SK-N-SH treated with all-trans-retinoic acid at 6 μM for 48 hours (cell line): ENCODE data around the gene GK.

Source experiments
- ARNTL ChIP-seq: fragments of 450-650 bp; formaldehyde crosslinking; IDR thresholded peaks from 2 replicates; pipeline ENCODE4 v1.5.0; 2020; ENCODE audit warnings: low read depth, mild to moderate bottlenecking, moderate library complexity, borderline replicate concordance
- BACH2 ChIP-seq: fragments of 250-450 bp; sonication (Bioruptor Pico); IDR thresholded peaks from 2 replicates; pipeline ENCODE4 v1.9.0; 2021; ENCODE audit warnings: mild to moderate bottlenecking, borderline replicate concordance
- CSDC2 ChIP-seq: fragments of 250-450 bp; sonication (Bioruptor Pico); IDR thresholded peaks from 2 replicates; pipeline ENCODE4 v1.5.0; 2020; ENCODE audit warnings: mild to moderate bottlenecking, moderate library complexity
- ESRRG ChIP-seq: fragments of 250-450 bp; sonication (Bioruptor Pico); IDR thresholded peaks from 2 replicates; pipeline ENCODE4 v1.6.1; 2021; ENCODE audit warnings: mild to moderate bottlenecking
- ISL1 ChIP-seq: fragments of 250-450 bp; sonication (Bioruptor Pico); IDR thresholded peaks from 2 replicates; pipeline ENCODE4 v2.1.2; 2022; ENCODE audit warnings: mild to moderate bottlenecking, moderate library complexity
- PATZ1 ChIP-seq: fragments of 250-450 bp; sonication (Bioruptor Pico); IDR thresholded peaks from 2 replicates; pipeline ENCODE4 v1.8.0; 2020; ENCODE audit warnings: mild to moderate bottlenecking, moderate library complexity, borderline replicate concordance
- PPARA ChIP-seq: fragments of 250-450 bp; sonication (Bioruptor Pico); IDR thresholded peaks from 2 replicates; pipeline ENCODE4 v1.5.0; 2020; ENCODE audit warnings: mild to moderate bottlenecking, borderline replicate concordance
- SNAI2 ChIP-seq: fragments of 250-450 bp; sonication (Bioruptor Pico); IDR thresholded peaks from 2 replicates; pipeline ENCODE4 v1.5.0; 2020; ENCODE audit warnings: mild to moderate bottlenecking, moderate library complexity
- TCF4 ChIP-seq: fragments of 250-450 bp; sonication (Bioruptor Pico); IDR thresholded peaks from 2 replicates; pipeline ENCODE4 v1.8.0; 2021; ENCODE audit warnings: mild to moderate bottlenecking, moderate library complexity, borderline replicate concordance
- TOX ChIP-seq: fragments of 250-450 bp; sonication (Bioruptor Pico); IDR thresholded peaks from 2 replicates; pipeline ENCODE4 v1.8.0; 2021; ENCODE audit warnings: mild to moderate bottlenecking, moderate library complexity, borderline replicate concordance
- ZFP3 ChIP-seq: fragments of 250-450 bp; sonication (Bioruptor Pico); IDR thresholded peaks from 2 replicates; pipeline ENCODE4 v1.5.0; 2020; ENCODE audit warnings: mild to moderate bottlenecking, moderate library complexity
- TF ChIP-seq, protein P1 (sequence below): fragments of 250-450 bp; sonication (Bioruptor Pico); IDR thresholded peaks from 2 replicates; pipeline ENCODE4 v1.5.1; 2020; ENCODE audit warnings: low read depth, mild to moderate bottlenecking, moderate library complexity
- TF ChIP-seq, protein P2 (sequence below): fragments of 250-450 bp; sonication (Bioruptor Pico); IDR thresholded peaks from 2 replicates; pipeline ENCODE4 v1.5.0; 2020; ENCODE audit warnings: mild to moderate bottlenecking, moderate library complexity

DNA sequence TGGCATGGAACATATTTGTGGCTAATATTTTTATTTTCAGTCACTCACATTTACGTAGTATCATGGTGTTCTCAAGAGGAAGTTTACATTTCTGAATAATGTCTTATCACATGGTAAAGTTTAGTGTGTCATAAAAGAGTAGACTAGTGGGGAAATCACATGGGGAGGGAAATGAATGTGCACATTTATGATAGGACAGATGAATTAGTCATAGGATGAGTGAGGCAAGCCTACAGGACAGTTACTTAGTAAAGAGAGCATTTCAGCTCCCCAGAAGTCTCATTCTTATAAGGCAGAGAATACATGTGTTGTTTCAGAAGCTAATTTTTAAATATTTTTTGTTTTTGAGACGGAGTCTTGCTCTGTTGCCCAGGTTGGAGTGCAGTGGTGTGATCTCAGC lies 6.2 kb downstream of the GK start:
- TF ChIP-seq BACH2 (CRISPR knock-in tag): no peak
- TF ChIP-seq, protein P1, sequence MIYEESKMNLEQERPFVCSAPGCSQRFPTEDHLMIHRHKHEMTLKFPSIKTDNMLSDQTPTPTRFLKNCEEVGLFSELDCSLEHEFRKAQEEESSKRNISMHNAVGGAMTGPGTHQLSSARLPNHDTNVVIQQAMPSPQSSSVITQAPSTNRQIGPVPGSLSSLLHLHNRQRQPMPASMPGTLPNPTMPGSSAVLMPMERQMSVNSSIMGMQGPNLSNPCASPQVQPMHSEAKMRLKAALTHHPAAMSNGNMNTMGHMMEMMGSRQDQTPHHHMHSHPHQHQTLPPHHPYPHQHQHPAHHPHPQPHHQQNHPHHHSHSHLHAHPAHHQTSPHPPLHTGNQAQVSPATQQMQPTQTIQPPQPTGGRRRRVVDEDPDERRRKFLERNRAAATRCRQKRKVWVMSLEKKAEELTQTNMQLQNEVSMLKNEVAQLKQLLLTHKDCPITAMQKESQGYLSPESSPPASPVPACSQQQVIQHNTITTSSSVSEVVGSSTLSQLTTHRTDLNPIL: no peak
- TF ChIP-seq ISL1 (CRISPR knock-in tag): no peak
- TF ChIP-seq CSDC2 (CRISPR knock-in tag): no peak
- TF ChIP-seq, protein P2, sequence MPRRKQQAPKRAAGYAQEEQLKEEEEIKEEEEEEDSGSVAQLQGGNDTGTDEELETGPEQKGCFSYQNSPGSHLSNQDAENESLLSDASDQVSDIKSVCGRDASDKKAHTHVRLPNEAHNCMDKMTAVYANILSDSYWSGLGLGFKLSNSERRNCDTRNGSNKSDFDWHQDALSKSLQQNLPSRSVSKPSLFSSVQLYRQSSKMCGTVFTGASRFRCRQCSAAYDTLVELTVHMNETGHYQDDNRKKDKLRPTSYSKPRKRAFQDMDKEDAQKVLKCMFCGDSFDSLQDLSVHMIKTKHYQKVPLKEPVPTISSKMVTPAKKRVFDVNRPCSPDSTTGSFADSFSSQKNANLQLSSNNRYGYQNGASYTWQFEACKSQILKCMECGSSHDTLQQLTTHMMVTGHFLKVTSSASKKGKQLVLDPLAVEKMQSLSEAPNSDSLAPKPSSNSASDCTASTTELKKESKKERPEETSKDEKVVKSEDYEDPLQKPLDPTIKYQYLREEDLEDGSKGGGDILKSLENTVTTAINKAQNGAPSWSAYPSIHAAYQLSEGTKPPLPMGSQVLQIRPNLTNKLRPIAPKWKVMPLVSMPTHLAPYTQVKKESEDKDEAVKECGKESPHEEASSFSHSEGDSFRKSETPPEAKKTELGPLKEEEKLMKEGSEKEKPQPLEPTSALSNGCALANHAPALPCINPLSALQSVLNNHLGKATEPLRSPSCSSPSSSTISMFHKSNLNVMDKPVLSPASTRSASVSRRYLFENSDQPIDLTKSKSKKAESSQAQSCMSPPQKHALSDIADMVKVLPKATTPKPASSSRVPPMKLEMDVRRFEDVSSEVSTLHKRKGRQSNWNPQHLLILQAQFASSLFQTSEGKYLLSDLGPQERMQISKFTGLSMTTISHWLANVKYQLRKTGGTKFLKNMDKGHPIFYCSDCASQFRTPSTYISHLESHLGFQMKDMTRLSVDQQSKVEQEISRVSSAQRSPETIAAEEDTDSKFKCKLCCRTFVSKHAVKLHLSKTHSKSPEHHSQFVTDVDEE (CRISPR knock-in tag): no peak
- TF ChIP-seq SNAI2 (CRISPR knock-in tag): no peak
- TF ChIP-seq ARNTL (CRISPR knock-in tag): no peak
- TF ChIP-seq PATZ1: no peak
- TF ChIP-seq TOX: no peak
- TF ChIP-seq PPARA (CRISPR knock-in tag): no peak
- TF ChIP-seq TCF4 (CRISPR knock-in tag): no peak
- no peak for TF ChIP-seq ESRRG (CRISPR knock-in tag)
- TF ChIP-seq ZFP3 (CRISPR knock-in tag): no peak
